AG09319 (cell line): ENCODE results near the gene NRXN2.

ENCODE experiments used
- DNase-seq: peaks from one replicate; pipeline ENCODE4 v3.0.0-alpha.2; 2010; ENCODE audit warnings: low read depth; ENCODE audit errors: extremely low read depth
- CTCF ChIP-seq: IDR thresholded peaks from 2 replicates; pipeline ENCODE4 v1.5.1; 2011; ENCODE audit warnings: low read depth, mild to moderate bottlenecking, inconsistent platforms, low read length, moderate library complexity

NRXN2 gene

GRCh38 chr11:64603411-64604110 is 119.4 kb downstream of the NRXN2 start:
- DNase-seq = no peak
- no peak for TF ChIP-seq CTCF

- no peak for TF ChIP-seq CTCF
- no peak for DNase-seq
These were observed 120.4 kb downstream of the NRXN2 start for GRCh38 chr11:64602466-64603070.

GRCh38 chr11:64601605-64602465 is 121.2 kb downstream of the NRXN2 start:
- DNase-seq = no peak

GRCh38 chr11:64600281-64600992 is 122.6 kb downstream of the NRXN2 start:
- no peak for DNase-seq
- no peak for TF ChIP-seq CTCF

More at GRCh38 chr11:64601605-64602465, 121.2 kb downstream of the NRXN2 start:
- no peak for TF ChIP-seq CTCF

GRCh38 chr11:64599698-64600211 is 123.2 kb downstream of the NRXN2 start:
- TF ChIP-seq CTCF = no peak
- DNase-seq = no peak

- TF ChIP-seq CTCF = no peak
- DNase-seq = no peak
These were observed 124.0 kb downstream of the NRXN2 start for GRCh38 chr11:64598797-64599697.
